ENCODE data around the gene MRPL22.

The MRPL22 gene

GRCh38 chr5:154943527-154943926 lies 2.7 kb downstream of the MRPL22 start:
- DNase-seq (ENCODE audit: low spot score): no peak
- TF ChIP-seq CTCF (IDR thresholded peaks at IDR 0.05; ENCODE audit: extremely low read depth, missing control alignments): no peak

- no peak for TF ChIP-seq CTCF (IDR thresholded peaks at IDR 0.05; ENCODE audit: extremely low read depth, missing control alignments)
- no peak for DNase-seq (ENCODE audit: low spot score)
Observed at GRCh38 chr5:154944716-154945115, 3.8 kb downstream of the MRPL22 start.

GRCh38 chr5:154945695-154946301 lies 4.9 kb downstream of the MRPL22 start:
- no peak for DNase-seq (ENCODE audit: low spot score)
- TF ChIP-seq CTCF (IDR thresholded peaks at IDR 0.05; ENCODE audit: extremely low read depth, missing control alignments): peak; percentile 33

- TF ChIP-seq CTCF (IDR thresholded peaks at IDR 0.05; ENCODE audit: extremely low read depth, missing control alignments): no peak
- DNase-seq (ENCODE audit: low spot score): no peak
Observed at GRCh38 chr5:154947778-154948177, 6.9 kb downstream of the MRPL22 start.

GRCh38 chr5:154948313-154948712 lies 7.4 kb downstream of the MRPL22 start:
- DNase-seq (ENCODE audit: low spot score): no peak
- no peak for TF ChIP-seq CTCF (IDR thresholded peaks at IDR 0.05; ENCODE audit: extremely low read depth, missing control alignments)

- no peak for DNase-seq (ENCODE audit: low spot score)
- no peak for TF ChIP-seq CTCF (IDR thresholded peaks at IDR 0.05; ENCODE audit: extremely low read depth, missing control alignments)
Observed at GRCh38 chr5:154949781-154950180, 8.9 kb downstream of the MRPL22 start.

- TF ChIP-seq CTCF (IDR thresholded peaks at IDR 0.05; ENCODE audit: extremely low read depth, missing control alignments): no peak
Observed at GRCh38 chr5:154956712-154957111, 15.8 kb downstream of the MRPL22 start.

More at GRCh38 chr5:154956712-154957111, 15.8 kb downstream of the MRPL22 start:
- DNase-seq (ENCODE audit: low spot score): no peak
